Measurements from ENCODE around the gene ATP6V1G1.
A peak's percentile ranks its signal among the peaks of the same experiment; 100 is the strongest.

The ATP6V1G1 gene

GRCh38 chr9:114612272-114612923, 24.8 kb downstream of the ATP6V1G1 start:
- Mint-ChIP-seq H3K36me3 (ENCODE audit: low read depth) (peaks cover 4% of the 10 kb centered on the region), H3K9me3 (no peaks in the 10 kb centered on the region), H3K27ac (peak overlapping the region; percentile 94 to 98 (median 98)), H3K4me1 (peaks cover 28% of the 10 kb centered on the region), H3K4me3 (peak overlapping the region; percentile 83 to 95 (median 88)), H3K27me3 (ENCODE audit: low read depth) (no peaks in the 10 kb centered on the region)
- TF ChIP-seq, protein P1, sequence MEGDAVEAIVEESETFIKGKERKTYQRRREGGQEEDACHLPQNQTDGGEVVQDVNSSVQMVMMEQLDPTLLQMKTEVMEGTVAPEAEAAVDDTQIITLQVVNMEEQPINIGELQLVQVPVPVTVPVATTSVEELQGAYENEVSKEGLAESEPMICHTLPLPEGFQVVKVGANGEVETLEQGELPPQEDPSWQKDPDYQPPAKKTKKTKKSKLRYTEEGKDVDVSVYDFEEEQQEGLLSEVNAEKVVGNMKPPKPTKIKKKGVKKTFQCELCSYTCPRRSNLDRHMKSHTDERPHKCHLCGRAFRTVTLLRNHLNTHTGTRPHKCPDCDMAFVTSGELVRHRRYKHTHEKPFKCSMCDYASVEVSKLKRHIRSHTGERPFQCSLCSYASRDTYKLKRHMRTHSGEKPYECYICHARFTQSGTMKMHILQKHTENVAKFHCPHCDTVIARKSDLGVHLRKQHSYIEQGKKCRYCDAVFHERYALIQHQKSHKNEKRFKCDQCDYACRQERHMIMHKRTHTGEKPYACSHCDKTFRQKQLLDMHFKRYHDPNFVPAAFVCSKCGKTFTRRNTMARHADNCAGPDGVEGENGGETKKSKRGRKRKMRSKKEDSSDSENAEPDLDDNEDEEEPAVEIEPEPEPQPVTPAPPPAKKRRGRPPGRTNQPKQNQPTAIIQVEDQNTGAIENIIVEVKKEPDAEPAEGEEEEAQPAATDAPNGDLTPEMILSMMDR (IDR thresholded peaks at IDR 0.05; ENCODE audit: unreplicated experiment in 3 of 3): no peak

DNA sequence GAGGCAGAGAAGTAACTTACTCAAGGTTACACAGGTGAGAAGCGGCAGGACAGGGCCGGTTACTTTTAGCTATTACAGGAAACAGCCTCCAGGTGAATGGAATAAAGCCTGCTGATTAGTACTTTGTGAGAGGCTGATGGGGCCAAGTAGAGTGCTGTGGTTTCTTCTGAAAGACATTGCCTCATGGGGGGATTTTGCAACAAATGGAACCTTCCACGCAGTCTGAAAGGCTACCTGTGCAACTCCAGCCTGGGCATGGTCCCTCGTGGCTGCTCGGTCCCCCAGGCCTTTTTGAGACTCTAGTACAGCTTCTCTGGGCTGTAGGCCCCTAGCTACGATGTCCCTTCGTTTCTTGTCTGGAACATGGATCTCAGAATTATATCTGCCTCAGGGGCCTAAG, 25.5 kb downstream of the ATP6V1G1 start:
- Mint-ChIP-seq H3K4me1 (peaks cover 21% of the 10 kb centered on the region), H3K9me3 (no peaks in the 10 kb centered on the region), H3K27ac (peak overlapping the region in 2 of 3 experiments; percentile 98), H3K36me3 (ENCODE audit: low read depth) (peaks cover 4% of the 10 kb centered on the region), H3K4me3 (peak overlapping the region; percentile 83 to 95 (median 88)), H3K27me3 (ENCODE audit: low read depth) (no peaks in the 10 kb centered on the region)
- TF ChIP-seq, protein P1 (IDR thresholded peaks at IDR 0.05; ENCODE audit: unreplicated experiment in 3 of 3): no peak

DNA sequence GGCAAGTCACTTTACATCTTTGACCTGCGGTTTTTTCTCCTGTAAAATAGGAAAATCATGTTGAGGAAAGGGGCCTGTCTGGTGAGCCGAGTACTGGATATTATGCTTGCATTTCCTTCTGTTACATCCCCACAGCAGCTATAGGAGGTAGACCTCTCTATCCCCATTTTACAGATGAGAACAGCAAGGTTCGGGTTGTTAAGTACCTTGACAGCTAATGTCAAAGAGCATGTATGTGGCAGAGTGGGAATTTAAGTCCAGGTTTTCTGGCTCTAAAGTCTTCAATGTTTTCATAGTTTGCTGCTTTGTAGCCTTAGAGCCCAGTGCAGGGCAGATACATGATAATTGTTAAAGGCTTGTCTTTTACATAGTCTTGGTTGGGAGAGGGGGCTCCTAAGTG, 26.4 kb downstream of the ATP6V1G1 start:
- H3K9me3 Mint-ChIP-seq: no peaks in the 10 kb centered on the region
- H3K27ac Mint-ChIP-seq: peak overlapping the region in 1 of 3 experiments; percentile 98
- H3K27me3 Mint-ChIP-seq (ENCODE audit: low read depth): no peaks in the 10 kb centered on the region
- TF ChIP-seq, protein P1 (IDR thresholded peaks at IDR 0.05; ENCODE audit: unreplicated experiment in 3 of 3): no peak
- H3K36me3 Mint-ChIP-seq (ENCODE audit: low read depth): peaks cover 4% of the 10 kb centered on the region
- peaks cover 17% of the 10 kb centered on the region for H3K4me1 Mint-ChIP-seq
- H3K4me3 Mint-ChIP-seq: peak overlapping the region in 2 of 3 experiments; percentile 28 to 88

DNA sequence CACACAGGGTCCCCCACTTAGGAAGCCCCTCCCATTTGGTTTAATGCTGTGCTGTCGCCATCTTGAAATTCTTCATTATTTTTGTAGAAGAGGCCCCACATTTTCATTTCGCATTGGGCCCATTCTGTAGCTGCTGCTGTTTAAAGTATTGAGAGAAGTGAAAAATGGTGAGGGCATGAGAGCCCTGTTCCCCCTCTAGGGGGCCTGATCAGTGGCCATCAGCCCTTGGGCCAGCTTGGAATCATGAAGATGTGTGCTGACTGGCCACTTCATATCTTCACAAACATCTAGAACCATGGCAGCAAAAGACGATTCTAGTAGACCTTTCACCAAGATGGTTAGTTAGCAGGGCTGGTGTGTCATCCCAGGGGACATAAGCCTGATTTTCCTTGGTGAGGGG, 26.8 kb downstream of the ATP6V1G1 start:
- no peaks in the 10 kb centered on the region for H3K27me3 Mint-ChIP-seq (ENCODE audit: low read depth)
- peak overlapping the region in 1 of 3 experiments; percentile 32 for H3K27ac Mint-ChIP-seq
- TF ChIP-seq, protein P1 (IDR thresholded peaks at IDR 0.05; ENCODE audit: unreplicated experiment in 3 of 3): no peak
- H3K4me3 Mint-ChIP-seq: peak overlapping the region in 1 of 3 experiments; percentile 64
- H3K9me3 Mint-ChIP-seq: no peaks in the 10 kb centered on the region
- peaks cover 17% of the 10 kb centered on the region for H3K4me1 Mint-ChIP-seq
- H3K36me3 Mint-ChIP-seq (ENCODE audit: low read depth): peaks cover 8% of the 10 kb centered on the region

- Mint-ChIP-seq H3K36me3 (ENCODE audit: low read depth) (peaks cover 19% of the 10 kb centered on the region), H3K4me3 (no peak overlapping the region), H3K9me3 (no peaks in the 10 kb centered on the region), H3K27me3 (ENCODE audit: low read depth) (no peaks in the 10 kb centered on the region), H3K27ac (no peak overlapping the region), H3K4me1 (peaks cover 14% of the 10 kb centered on the region)
- TF ChIP-seq, protein P1 (IDR thresholded peaks at IDR 0.05; ENCODE audit: unreplicated experiment in 3 of 3): no peak
Measured at GRCh38 chr9:114616684-114617520, 29.3 kb downstream of the ATP6V1G1 start.
